NCI-H345 treated with DMSO at 0.1 percent for 48 hours (cell line): ENCODE results near the gene PVR.
"Not testable (repeated sequence)": the region's sequence is repeated elsewhere in the genome, so short reads cannot be mapped to it uniquely, and the experiment has no call there.

Source experiments
- DNase-seq: peaks from one replicate; lab custom pipeline; 2025; ENCODE audit not compliant: unreplicated experiment; lab: John Stamatoyannopoulos, UW

PVR gene

DNA sequence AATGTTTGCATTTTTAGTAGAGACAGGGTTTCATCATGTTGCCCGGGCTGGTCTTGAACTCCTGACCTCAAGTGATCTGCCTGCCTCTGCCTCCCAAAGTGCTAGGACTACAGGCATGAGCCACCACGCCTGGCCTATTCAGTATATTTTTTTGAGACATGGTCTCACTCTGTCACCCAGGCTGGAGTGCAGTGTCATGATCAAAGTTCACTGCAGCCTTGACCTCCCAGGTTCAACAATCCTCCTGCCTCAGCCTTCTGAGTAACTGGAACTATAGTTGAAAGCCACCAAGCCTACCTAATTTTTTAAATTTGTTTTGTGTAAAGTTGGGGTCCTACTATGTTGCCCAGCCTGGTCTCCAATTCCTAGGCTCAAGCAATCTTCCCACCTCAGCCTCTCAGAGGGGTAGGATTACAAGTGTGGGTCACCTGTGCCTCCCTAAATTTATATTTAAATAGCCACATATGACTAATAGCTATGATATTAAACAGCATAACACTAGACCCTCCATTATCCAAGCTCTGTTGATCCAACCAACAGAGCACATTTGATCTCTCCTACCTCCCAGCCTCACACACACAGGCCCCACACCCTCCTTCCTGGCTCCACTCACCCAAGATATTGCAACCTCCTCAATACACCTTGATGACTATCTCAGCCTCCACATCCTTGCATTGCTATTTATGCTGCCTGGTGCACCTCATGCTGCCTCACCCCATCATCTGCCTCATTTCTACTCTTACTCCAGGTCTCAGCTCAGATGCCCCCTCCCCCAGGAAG is 25.5 kb downstream of the PVR start:
- DNase-seq: no peak

DNA sequence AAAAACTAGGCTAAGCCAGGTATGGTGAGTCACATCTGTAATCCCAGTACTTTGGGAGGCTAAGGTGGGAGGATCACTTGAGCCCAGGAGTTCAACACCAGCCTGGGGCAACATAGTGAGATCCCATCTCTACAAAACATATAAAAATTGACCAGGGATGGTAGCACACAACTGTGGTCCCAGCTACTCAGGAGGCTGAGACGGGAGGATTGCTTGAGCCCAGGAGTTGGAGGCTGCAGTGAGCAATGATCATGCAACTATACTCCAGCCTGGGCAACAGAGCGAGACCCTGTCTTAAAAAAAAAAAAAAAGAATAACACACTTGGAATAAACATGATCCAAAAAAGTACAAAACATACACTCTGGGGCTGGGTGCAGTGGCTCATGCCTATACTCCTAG is 26.3 kb downstream of the PVR start:
- not testable (repeated sequence) for DNase-seq

DNA sequence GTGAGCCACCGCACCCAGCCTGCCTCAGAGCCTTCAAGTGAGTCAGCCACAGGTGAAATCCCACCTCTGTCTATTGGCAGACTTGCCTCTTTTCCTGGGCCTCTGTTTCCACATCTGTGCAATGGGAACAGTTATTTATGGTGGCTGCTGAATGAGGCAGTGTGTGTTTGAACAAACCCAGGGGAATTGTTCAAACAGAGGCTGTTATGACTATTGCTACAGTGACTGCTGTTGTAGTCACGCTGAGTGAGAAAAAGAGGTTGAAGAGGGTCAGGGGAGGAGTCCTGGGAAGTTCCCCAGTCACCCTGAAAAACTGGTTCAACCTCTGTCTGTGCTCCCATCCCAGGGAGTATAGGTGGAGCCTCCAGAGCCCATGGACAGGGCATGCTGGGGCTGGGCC is 27.7 kb downstream of the PVR start, which contains the start of gene CEACAM19:
TSS of gene CEACAM19 (plus strand) at position 83 of the 400 bp plus-strand sequence. CDS start 450 bp downstream, outside the sequence.
- no peak for DNase-seq

DNA sequence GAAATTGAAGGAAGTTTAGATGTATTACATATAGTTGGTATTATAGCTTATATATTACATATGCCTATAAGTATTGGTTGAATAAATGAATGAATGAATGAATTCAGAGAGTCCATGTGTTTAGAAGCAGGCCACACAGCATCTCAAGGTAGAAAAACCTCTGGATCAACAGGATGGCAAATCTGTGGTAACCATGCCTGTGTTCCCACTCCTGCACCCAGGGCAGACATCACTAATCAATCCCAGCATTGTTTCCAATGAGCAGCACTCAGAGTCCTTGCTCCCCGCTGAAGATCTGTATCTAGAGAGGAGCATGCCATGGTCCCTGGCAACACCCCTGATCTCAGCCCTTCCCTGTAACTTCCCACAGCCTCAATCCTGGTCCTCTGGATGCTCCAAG is 28.5 kb downstream of the PVR start:
- DNase-seq: no peak

DNA sequence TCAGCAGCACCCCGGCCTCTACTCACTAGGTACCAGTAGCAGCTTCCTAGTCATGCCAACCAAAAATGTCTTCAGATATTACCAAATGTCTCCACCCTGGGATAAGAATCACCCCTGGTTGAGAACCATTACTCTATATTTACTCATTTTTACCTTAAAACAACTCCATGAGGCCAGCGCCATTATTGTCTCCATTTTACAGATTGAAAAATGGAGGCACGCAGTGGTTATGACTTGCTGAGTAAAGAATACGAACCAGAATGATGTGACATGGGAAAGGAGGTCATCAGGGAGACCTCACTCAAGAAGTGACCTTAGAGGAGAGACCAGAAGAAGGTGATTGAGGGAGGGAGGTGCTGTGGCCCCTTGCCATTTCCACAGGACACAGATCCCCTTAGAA is 29.8 kb downstream of the PVR start:
- DNase-seq: no peak

DNA sequence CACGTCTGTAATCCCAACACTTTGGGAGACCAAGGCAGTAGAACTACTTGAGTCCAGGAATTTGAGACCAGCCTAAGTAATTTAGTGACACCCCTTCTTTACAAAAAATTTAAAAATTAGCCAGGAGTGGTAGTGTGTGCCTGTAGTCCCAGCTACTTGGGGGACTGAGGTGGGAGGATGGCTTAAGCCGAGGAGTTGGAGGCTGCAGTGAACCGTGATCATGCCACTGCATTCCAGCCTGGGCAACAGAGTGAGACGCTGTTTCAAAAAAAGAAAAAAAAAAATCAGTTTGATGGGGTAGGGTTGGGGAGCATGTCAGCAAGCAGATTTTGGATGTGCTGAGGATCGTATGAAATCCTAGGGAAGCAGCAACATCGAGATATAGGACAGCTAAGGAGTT is 31.8 kb downstream of the PVR start:
- DNase-seq: no peak

DNA sequence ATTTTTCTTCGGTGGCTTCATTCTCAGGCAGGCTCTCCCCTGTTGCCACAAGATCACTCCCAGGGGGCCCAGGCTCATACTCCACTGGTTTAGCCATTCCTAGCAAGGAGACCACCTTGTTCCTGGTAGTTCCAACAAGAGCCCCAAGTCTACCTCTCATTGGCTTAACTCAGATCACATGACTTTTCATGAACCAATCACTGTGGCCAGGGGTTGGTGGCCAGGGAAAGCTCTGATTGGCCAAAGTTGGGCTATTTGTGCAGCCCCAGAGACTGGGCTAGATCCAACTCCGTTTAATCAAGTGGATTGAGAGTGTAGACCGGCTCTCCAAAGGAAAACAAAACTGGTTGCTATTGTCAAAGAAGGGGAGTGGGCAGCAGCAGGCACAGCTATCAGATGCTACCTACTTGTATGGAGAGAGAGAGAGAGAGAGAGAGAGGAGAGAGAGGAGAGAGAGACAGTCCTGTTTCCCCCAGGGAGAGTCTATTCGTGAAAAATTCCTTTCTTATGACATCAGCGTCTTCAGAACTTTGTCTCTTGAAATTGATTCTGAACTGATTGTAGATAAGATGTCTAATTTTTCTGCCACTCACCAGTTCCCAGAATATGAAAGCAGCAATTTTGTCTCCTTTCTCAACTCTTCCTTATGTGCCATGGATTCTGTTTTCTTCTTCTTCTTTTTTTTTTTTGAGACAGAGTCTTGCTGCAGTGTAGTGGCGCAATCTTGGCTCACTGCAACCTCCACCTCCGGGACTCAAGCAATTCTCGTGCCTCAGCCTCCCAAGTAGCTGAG is 33.5 kb downstream of the PVR start:
- no peak for DNase-seq

DNA sequence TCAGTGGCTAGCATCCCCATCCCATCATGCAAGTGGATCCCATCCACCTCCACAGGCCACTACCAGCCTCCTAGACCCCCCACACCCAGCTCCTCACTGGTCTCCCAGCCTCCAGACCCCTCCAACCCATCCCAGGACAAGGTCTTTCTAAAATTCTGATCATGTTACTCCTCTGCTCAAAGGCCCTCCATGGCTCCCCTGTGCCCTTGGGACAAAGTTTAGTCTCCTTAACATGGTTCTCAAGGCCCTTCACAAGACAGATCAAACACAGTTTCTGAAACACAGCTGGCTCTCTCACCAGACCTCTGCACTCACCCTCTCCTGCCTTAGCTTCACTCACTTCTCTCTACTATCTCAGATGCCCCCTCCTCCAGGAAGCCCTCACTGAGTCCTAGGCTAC is 36.8 kb downstream of the PVR start:
- DNase-seq: no peak

DNA sequence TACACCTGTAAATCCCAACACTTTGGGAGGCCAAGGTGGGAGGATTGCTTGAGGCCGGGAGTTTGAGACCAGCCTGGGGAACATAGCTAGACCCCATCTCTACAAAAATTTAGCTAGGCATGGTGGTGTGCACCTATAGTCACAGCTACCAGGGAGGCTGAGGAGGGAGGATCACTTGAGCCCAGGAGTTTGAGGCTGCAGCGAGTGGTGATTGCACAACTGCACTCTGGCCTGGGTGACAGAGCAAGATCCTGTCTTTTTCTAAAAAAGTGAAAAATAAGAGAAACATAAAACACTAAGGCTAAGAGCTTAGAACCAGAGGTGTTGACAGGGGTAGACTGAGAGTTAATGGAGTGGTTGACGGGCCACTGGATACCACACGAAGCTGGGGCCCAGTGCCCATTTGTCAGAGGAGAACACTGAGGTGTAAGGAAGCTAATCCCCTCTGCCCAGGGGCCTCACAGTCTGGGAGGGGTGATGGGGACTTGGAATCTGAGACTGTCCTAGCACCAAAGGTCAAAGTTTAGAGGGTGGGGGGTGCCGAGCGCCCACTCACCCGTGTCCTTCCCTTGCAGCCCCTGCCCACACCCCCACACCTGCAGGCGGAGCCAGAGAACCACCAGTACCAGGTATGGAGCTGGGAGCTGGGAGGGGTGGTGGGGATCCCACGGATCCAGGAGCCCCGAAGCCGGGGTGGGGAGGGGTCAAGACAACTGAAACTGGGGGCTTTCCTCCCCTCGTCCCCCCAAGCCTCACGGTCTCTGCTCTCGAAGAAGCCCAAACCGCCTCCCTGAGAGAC is 38.5 kb downstream of the PVR start:
- no peak for DNase-seq

DNA sequence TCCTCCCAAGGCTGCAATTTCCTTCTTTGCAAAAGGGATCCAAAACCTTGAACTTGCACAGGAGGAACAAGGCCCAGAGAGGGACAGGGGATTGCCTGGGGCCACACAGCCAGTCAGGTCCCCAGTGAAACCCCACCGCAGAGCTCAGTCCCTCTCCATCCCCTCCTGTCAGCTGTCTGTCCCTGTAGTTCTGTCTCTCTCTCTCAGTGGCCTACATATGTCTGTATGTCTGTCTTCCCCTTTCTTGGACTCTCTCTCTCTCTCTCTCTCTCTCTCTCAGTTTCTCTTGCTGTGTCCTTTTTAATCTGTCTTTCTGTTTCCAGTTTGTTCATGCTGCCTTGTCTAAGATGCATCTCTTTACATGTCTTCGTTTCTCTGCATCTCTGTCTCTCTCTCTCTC is 39.1 kb downstream of the PVR start:
- no peak for DNase-seq

DNA sequence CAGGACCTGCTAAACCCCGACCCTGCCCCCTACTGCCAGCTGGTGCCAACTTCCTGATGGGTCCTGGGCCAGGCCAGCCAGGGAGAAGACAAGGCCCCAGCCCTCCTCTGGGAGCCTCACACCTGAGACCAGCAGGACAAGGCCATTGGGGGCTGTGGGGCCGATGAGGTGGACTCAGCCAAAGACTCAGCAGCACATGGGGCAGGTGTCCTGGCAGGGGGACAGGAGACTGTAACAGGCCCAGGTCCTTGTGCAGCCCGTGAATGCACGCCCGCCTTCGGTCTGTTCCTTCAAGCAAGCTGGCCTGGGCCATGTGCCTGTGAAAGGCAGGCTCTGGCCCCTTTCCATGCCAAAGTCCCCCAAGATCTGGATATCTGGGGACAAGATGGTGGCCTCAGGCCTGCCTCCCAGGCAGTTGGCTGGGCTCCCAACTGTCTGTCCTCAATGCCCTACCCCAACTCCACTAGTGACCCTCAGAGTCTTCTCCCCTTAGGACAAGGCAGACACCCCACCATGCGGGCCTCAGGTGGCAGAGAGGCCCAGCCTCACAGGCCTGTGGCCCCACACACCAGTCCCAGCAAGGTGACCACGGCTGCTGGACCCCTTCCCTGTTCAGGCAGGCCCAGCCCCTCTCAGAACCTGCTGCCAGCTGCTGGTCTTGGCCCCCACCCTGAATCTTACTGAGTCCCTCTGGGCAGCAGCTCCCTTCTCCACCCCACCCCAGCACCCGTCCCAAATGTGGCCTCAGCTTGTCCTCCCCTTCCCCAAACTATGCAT is 39.9 kb downstream of the PVR start:
- DNase-seq: no peak

DNA sequence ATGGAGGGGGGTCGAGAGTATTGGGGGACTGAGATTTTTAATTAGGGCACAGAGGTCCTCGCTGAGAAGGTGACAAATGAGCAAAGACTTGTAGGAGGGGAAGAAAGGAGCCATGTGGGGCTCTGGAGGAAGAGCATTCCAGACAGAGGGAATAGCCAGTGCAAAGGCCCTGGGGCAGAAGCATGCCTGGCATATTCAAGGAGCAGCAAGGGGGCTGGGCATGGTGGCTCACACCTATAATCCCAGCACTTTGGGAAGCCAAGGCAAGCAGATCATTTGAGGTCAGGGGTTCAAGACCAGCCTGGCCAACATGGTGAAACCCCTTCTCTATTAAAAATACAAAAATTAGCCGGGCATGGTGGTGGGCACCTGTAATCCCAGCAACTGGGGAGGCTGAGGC is 40.7 kb downstream of the PVR start:
- not testable (repeated sequence) for DNase-seq

DNA sequence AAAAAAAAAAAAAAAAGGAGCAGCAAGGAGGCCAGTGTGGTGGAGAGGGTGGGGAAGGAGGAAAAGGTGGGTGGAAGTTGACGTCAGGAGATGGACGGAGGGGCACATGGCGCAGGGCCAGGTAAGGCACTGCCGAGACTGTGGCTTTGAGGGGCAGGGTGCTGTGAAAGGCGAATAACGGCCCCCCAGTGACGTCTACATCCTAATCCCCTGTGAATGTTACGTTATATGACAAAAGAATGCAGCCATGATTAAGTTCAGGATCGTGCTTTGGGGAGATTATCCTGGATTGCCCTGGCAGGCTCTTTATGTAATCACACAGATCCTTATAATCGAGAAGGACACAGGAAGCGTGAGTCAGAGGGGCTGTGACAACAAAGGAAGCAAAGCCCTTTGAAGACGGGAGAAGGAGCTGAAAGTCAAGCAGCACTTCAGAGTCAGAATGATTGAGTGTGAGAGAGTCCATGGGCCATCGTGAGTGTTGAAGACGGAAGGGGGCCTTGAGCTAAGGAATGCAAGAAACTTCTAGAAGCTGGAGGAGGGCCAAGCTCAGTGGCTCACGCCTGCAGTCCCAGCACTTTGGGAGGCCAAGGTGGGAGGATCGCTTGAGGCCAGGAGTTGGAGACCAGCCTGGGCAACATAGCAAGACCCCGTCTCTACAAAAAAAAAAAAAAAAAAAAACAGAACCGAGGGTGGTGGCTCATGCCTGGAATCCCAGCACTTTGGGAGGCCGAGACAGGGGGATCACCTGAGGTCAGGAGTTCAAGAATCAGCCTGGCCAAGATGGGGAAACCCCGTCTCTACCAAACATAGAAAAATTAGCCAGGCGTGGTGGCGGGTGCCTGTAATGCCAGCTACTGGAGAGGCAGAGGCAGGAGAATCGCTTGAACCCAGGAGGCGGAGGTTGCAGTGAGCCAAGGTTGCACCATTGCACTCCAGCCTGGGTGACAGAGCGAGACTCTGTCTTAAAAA is 41.5 kb downstream of the PVR start:
- no peak for DNase-seq

DNA sequence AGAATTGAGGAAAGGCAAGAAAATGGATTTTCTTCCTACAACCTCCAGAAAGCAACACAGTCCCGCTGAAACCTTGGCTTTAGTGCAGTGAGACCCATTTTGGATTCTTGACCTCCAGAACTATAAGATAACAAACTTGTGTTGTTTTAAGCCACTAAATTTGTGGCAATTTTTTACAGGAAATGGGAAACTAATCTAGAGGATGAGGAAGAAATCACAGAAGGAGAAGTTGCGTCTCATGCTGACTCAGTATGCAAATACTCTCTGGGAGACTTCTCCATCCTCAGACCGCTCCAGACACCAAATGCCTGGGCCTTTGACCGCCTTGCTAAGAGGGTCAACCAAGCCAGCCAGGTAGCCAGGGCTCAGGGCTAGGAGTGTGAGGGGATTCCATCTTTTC is 42.2 kb downstream of the PVR start:
- no peak for DNase-seq

DNA sequence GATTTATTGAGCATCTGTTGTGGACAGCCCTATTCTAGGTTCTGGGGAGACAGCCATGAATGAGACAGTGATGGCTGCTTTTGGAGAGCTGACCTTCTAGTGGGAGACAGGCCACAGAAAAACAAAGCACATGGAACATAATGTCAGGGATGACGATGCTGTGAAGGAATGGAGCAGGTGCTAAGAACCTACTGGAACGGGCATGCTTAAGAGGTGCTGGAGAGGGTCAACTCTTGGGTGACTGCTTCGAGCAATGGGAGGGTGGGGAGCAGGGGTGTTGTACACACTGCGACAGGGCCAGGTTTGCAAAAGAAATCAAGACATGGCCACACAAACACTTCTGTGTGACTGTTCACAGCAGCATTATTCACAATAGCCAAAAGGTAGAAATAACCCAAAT is 43.2 kb downstream of the PVR start:
- DNase-seq: no peak

DNA sequence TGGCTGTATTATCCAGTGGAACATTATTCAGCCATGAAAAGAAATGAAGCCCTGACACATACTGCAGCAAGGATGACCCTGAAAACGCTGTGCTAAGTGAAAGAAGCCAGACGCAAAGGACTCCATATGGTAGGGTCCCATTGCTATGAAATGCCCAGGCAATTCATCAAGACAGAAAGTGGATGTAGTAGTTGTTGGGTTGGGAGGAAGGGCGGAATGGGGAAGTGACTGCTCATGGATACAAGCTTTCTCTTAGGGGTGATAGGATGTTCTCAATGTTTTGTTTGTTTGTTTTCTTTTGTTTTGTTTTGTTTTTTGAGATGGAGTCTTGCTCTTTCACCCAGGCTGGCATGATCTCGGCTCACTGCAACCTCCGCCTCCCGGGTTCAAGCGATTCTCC is 44.2 kb downstream of the PVR start:
- DNase-seq: no peak

DNA sequence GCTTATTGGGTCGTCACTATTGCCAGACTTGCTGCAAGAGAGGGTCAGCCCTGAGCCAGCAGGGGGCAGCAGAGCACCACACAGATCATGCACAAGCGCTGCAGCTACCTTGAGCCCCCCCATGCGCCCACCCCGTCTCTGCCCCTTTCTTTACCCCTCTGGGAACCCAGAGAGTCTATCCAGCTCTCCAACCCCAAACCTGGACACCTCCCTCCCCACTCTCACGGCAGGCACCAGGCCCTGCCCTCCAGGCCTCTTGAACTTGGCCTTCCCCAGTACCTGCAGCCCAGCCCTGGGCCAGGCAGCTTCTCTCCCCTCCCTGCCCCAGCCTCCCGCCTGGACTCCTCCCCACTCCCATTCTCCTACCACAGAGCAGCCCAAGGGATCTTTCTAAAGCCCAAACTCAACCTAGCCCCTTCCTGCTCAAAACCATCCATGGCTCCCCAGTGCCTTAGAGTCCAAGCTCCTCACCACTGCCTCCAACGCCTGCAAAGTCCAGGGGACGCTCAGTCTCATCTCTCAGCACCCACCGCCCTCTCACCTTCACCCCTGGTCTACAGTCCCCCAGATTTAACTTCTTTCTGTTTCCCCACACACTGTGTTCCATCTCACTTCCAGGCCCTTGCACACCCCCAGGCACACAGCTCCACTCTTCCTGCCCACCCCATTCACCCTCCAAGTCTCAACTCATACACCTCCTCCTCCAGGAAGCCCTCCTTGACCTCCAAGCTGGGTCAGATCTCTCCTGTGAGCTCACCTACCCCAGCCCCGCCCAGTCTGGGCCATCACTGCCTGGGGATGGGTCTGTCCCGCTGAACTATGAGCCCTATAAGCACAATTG is 45.8 kb downstream of the PVR start:
- DNase-seq: no peak

DNA sequence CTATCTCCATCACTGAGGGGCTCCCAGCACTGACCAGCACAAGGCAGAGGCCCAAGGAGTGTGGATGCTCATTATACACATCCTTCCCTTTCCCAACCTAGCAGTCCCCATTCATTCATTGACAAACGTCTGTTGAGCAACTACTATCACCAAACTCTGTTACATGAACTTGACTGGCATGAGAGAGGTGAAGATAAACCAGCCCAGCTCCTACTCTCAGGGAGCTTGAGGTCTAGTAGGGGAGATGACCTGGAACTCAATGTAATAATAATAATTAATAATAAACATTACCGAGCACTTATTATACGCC is 46.4 kb downstream of the PVR start:
- DNase-seq: no peak

DNA sequence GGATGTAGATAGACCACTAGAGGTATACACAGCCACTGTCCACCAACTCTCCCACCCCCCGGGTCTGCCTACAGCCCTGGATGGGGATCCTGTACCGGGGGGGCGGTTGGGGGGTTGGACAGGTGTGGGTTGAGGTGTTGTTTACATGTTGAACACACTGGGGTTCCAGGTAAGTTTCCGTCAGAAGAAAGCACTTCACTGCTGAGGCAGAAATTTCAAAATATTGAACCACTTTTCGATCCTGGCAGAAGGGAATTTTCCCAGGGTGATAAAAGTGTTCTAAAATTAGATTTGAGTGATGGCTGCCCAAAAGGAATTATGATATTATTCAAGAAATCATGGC is 48.6 kb downstream of the PVR start:
- no peak for DNase-seq
